Naive B cell (primary cell): Measurements from ENCODE around the gene EPC1. TPM values are rescaled to one million over a fixed set of nuclear protein-coding genes. Genes with fewer than 3 reads are reported as not detected.

ENCODE experiments used
- ATAC-seq, 2 donors: fragments of 150-1000 bp; cut with Tn5 transposase; 2 replicates each; pipeline ENCODE4 v1.10.0; 2021; ENCODE audit warnings: low read depth in 2 of 2, mild to moderate bottlenecking in 2 of 2, moderate library complexity in 2 of 2
- DNase-seq: peaks from one replicate; pipeline ENCODE4 v3.0.0; 2022
- H3K27ac Mint-ChIP-seq, 6 donors: one replicate each; pipeline ENCODE4 v1.8.0; 2020 to 2022; ENCODE audit warnings: mild to moderate bottlenecking in 6 of 6, mixed read lengths in 6 of 6, moderate library complexity in 5 of 6, inconsistent platforms in 2 of 6
- H3K27me3 Mint-ChIP-seq, 3 donors: one replicate each; pipeline ENCODE4 v1.8.0; 2021 to 2022; ENCODE audit warnings: mixed read lengths in 3 of 3, mild to moderate bottlenecking in 1 of 3
- H3K36me3 Mint-ChIP-seq, 2 donors: one replicate each; pipeline ENCODE4 v1.8.0; 2020 to 2022; ENCODE audit warnings: mixed read lengths in 2 of 2, inconsistent platforms in 1 of 2, mild to moderate bottlenecking in 1 of 2
- H3K4me1 Mint-ChIP-seq, 3 donors: one replicate each; pipeline ENCODE4 v1.8.0; 2020 to 2022; ENCODE audit warnings: mixed read lengths in 3 of 3, inconsistent platforms in 1 of 3, mild to moderate bottlenecking in 1 of 3, moderate library complexity in 1 of 3
- H3K4me3 Mint-ChIP-seq, 8 donors: one replicate each; pipeline ENCODE4 v1.8.0; 2020 to 2022; ENCODE audit warnings: mild to moderate bottlenecking in 8 of 8, mixed read lengths in 8 of 8, moderate library complexity in 8 of 8, inconsistent platforms in 2 of 8
- H3K9me3 Mint-ChIP-seq, 7 donors: one replicate each; pipeline ENCODE4 v1.8.0; 2020 to 2022; ENCODE audit warnings: mixed read lengths in 7 of 7, mild to moderate bottlenecking in 5 of 7, inconsistent platforms in 2 of 7, moderate library complexity in 1 of 7
- polyA plus RNA-seq, 6 donors: library from polyadenylated mRNA; unstranded; fragments of 300-500 nt; fragmentation: Illumina TruSeq; gene quantifications; one replicate each; pipeline ENCODE4 v1.2.3, GENCODE V29; 2021; ENCODE audit warnings: low read depth in 6 of 6

EPC1 gene
- polyA plus RNA-seq, 6 donors from 2014 or later = 74.8 to 137 (median 104) TPM

DNA sequence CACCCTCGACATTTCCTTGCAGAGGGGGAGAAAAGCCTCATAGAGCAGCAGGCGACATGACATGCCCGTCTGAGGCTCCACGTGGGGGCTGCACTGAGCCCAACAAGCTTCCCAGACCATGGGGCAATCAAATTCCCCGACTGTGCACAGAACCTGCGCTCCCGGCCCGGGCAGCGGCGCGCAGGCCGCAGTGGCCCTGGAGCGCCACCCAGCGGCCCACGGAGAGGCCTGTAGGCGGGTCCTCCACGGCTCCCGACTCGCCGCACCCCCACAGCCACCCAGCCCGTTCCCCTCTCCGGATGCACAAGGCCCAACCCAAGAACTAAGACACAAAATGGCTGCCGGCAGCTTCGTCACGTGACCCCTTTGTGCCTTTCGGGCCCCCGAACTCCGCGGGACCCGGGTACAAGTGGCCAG is 816 bp downstream of the EPC1 start:
- DNase-seq = peak; percentile 97
- H3K4me3 Mint-ChIP-seq = peak overlapping the region; percentile 86 to 99 (median 96)
- H3K4me1 Mint-ChIP-seq = peaks cover 49 to 65% (median 59%) of the 10 kb centered on the region in 3 donors
- peak overlapping the region; percentile 99 to 100 (median 100) for H3K27ac Mint-ChIP-seq
- H3K9me3 Mint-ChIP-seq = no peaks in the 10 kb centered on the region
- H3K36me3 Mint-ChIP-seq = no peaks in the 10 kb centered on the region
- ATAC-seq = peak; percentile 78 to 81
- no peaks in the 10 kb centered on the region for H3K27me3 Mint-ChIP-seq

DNA sequence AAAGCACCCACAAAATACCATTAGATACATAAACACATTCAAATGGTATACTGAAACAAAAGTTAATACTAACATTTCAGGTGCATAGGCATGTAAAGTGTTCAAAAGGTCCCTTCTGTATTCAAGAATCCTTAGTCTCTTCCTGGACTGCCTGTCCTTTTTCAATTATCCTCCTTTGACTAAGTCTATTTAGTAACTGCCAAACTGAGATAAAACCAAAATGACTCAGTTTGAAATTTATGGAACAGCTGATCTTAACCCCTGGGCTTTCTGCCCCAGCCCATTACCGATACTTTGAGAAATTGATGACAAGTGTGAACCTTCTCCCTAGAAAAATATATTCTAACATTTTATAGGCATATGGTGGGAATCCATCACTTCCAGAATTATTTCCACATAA is 5.4 kb downstream of the EPC1 start:
- Mint-ChIP-seq H3K36me3 (peaks cover 0 to under 1% of the 10 kb centered on the region in 2 donors), H3K4me3 (peak overlapping the region in 2 of 8 donors; percentile 32 to 59), H3K4me1 (peaks cover 44 to 85% (median 68%) of the 10 kb centered on the region in 3 donors), H3K27me3 (no peaks in the 10 kb centered on the region), H3K9me3 (no peaks in the 10 kb centered on the region), H3K27ac (peak overlapping the region in 3 of 6 donors; percentile 60 to 91 (median 63))
- DNase-seq (no peak), ATAC-seq (no peak)

DNA sequence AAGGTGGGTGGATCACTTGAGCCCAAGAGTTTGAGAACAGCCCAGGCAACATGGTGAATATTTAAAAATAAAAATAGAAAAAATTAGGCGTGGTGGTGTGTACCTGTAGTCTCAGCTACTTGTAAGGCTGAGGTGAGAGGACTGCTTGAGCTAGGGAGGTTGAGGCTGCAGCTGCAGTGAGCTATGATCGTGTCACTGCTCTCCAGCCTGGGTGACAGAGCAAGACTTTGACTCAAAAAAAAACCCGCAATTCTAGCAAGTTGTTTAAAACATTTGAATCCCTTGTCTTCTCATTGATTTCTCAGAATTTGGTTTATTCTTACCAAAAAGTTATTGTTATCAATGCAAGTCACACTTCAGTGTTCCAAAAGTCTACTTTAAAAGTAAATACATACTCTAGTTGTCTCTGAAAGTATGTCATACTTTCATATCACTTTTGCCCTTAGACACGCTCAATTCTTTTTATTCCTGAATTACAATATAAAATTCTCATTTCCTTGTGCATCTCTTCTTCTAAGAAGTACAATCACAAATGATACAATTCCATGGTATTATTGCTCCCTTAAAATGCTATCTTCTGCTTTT is 6.3 kb downstream of the EPC1 start:
- DNase-seq = no peak
- Mint-ChIP-seq H3K36me3 (peaks cover 0 to 6% of the 10 kb centered on the region in 2 donors), H3K27me3 (no peaks in the 10 kb centered on the region), H3K9me3 (no peaks in the 10 kb centered on the region), H3K27ac (peak overlapping the region in 3 of 6 donors; percentile 49 to 87 (median 53)), H3K4me3 (peak overlapping the region in 4 of 8 donors; percentile 32 to 56 (median 38)), H3K4me1 (peaks cover 50 to 94% (median 75%) of the 10 kb centered on the region in 3 donors)
- ATAC-seq = no peak

DNA sequence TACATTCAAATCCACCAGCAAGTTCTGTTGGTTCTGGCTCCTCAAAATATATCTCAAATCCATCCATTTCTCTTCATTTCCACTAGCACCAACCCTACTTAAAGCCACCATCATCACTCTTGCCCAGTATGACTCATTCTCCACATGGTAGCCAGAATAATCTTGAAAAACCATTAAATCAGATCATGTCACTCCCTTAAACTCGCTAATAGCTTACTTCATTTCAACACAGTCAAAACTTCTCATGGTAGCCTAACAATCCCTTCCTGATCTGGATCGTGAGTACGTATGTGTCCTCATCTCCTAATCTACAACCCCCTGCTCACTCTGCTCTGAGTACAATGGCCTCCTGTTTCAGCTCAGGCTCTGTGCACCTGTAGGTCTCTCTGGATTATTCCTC is 8.7 kb downstream of the EPC1 start:
- Mint-ChIP-seq H3K4me3 (peak overlapping the region in 6 of 8 donors; percentile 4 to 75 (median 44)), H3K27me3 (no peaks in the 10 kb centered on the region), H3K4me1 (peaks cover 50 to 92% (median 80%) of the 10 kb centered on the region in 3 donors), H3K27ac (peak overlapping the region in 3 of 6 donors; percentile 1 to 64 (median 60)), H3K9me3 (no peaks in the 10 kb centered on the region), H3K36me3 (peaks cover 0 to 6% of the 10 kb centered on the region in 2 donors)
- DNase-seq (no peak), ATAC-seq (no peak)

DNA sequence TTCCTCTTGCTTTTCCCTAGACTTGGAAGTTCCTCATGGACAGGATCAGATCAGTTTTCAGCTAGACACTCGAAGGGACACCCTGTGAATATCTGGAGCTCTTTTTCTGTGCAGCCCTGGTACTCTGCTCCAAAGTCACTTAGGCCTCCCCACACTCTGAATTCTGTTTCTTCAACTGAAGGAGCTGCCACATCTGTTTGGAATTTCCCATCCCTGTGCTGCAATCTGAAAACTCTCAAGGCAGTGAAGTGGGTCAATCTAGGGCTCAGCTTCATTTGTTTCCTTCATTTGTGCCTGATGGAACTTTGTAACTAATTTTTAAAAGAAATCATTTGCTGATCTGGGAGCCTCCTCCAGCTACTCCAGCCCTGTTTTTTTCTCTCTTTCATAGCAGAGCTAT is 9.6 kb downstream of the EPC1 start:
- no peak for ATAC-seq
- H3K36me3 Mint-ChIP-seq = peaks cover 0 to 6% of the 10 kb centered on the region in 2 donors
- H3K4me1 Mint-ChIP-seq = peaks cover 54 to 95% (median 86%) of the 10 kb centered on the region in 3 donors
- H3K27ac Mint-ChIP-seq = peak overlapping the region in 5 of 6 donors; percentile 17 to 83 (median 64)
- DNase-seq = no peak
- H3K9me3 Mint-ChIP-seq = no peaks in the 10 kb centered on the region
- H3K4me3 Mint-ChIP-seq = peak overlapping the region in 3 of 8 donors; percentile 37 to 57 (median 37)
- no peaks in the 10 kb centered on the region for H3K27me3 Mint-ChIP-seq

DNA sequence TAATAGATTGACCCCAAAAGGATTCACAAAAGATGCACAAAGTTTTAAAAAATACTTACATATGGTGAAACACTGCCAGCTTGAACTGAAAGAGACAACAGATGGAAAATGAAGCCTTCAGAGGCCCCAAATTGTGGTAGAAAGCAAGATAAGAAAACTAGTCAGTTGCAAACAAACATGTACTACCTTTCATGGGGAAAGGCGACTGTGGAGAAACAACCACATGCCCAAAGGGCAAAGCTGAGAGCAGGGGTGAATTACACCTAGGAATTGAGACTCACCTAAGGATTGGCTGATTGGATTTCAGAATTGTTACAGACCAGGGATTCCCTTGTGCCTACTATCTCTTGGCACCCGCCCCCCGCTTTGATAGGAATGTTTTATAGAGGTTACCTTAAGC is 13.1 kb downstream of the EPC1 start:
- H3K9me3 Mint-ChIP-seq = no peaks in the 10 kb centered on the region
- no peaks in the 10 kb centered on the region for H3K27me3 Mint-ChIP-seq
- ATAC-seq = no peak
- no peak for DNase-seq
- peak overlapping the region in 2 of 8 donors; percentile 6 to 16 for H3K4me3 Mint-ChIP-seq
- peaks cover 0 to 6% of the 10 kb centered on the region in 2 donors for H3K36me3 Mint-ChIP-seq
- H3K27ac Mint-ChIP-seq = peak overlapping the region in 3 of 6 donors; percentile 20 to 64 (median 46)
- H3K4me1 Mint-ChIP-seq = peaks cover 63 to 92% (median 88%) of the 10 kb centered on the region in 3 donors

DNA sequence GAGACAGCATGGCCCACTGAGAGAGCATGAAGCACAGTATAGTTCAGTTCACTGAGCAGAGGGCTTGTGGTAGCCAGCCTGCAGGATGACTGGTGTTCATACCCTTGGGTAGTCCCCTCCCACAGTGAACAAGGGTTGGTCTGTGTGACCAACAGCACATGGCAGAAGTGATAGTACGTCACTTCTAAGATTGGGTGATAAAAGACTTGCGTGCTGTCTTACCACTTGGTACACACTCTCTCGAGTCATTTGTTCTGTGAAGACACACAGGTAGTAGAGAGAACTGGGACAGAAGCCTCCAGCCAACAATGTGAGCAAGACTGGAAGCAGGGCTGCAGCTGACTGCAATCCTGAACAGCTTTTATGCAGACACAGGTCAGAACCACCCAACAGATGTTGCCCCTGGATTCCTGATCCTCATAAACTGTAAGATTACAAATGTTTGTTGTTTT is 14.6 kb downstream of the EPC1 start:
- Mint-ChIP-seq H3K36me3 (peaks cover 0 to 6% of the 10 kb centered on the region in 2 donors), H3K27me3 (no peaks in the 10 kb centered on the region), H3K27ac (peak overlapping the region; percentile 41 to 96 (median 73)), H3K4me1 (peaks cover 60 to 93% (median 88%) of the 10 kb centered on the region in 3 donors), H3K4me3 (peak overlapping the region in 5 of 8 donors; percentile 7 to 82 (median 45)), H3K9me3 (no peaks in the 10 kb centered on the region)
- DNase-seq (peak; percentile 50), ATAC-seq (peak; percentile 99)

DNA sequence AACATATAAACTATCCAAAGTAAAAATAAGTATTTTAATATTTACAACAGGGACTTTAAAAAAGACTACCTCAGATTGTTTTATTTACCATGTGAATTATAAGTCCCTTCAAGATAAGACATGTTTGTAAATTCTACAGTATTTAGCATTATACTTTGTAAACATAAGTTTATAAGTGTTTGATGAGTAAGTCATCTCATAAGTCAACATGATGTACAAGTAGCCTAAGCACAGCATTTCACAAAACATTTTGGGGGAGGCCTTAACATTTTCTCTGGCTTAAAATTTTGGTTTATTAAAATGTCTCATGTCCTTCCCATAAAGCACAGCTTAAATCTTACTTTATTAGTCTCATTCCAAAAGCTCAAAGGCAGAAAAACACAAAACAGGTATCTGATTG is 15.4 kb downstream of the EPC1 start:
- Mint-ChIP-seq H3K4me1 (peaks cover 65 to 93% (median 90%) of the 10 kb centered on the region in 3 donors), H3K27ac (peak overlapping the region in 3 of 6 donors; percentile 60 to 89 (median 64)), H3K4me3 (no peak overlapping the region), H3K27me3 (no peaks in the 10 kb centered on the region), H3K9me3 (no peaks in the 10 kb centered on the region), H3K36me3 (peaks cover 0 to 6% of the 10 kb centered on the region in 2 donors)
- ATAC-seq = no peak
- no peak for DNase-seq

DNA sequence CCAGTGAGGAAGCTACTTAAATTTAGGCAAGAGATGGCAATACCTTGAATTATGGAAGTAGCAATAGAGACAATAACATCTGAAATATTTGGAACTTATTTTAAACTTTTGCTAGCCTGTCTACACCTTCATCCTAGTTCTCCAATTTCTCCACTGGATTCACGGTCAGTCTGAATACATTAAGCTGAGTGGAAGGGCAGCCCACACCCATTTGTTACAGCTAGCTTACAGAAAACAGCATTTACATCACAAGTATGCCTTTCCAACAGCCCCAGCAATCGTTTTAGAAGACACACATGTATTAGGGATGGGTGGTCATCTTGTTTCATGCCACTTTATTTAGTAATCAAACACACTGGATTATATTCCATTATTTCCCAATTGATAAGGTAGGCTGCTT is 16.7 kb downstream of the EPC1 start:
- DNase-seq = no peak
- peaks cover 61 to 93% (median 86%) of the 10 kb centered on the region in 3 donors for H3K4me1 Mint-ChIP-seq
- no peaks in the 10 kb centered on the region for H3K9me3 Mint-ChIP-seq
- H3K27me3 Mint-ChIP-seq = no peaks in the 10 kb centered on the region
- H3K4me3 Mint-ChIP-seq = peak overlapping the region in 3 of 8 donors; percentile 4 to 28 (median 6)
- peak overlapping the region in 3 of 6 donors; percentile 52 to 90 (median 70) for H3K27ac Mint-ChIP-seq
- H3K36me3 Mint-ChIP-seq = no peaks in the 10 kb centered on the region
- no peak for ATAC-seq

DNA sequence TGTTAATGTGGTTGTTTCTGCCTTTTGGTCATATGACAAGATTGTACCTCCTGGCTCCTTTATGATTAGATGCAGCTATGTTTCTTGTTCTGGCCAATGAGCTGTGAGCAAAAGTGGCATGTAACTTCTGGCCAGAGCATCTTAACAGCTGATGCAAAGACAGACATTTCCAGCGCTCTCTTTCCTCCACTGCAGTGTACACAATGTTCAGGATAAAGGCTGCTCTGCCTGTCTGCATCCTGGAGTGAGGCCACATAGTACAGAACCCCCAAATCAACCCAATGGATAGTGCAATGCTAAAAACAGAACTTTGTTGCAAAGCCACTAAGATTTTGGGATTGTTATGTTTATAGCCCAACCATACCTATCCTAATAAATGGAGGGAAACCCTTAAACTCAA is 17.9 kb downstream of the EPC1 start:
- no peak for ATAC-seq
- Mint-ChIP-seq H3K4me3 (peak overlapping the region in 3 of 8 donors; percentile 24 to 61 (median 39)), H3K27ac (peak overlapping the region in 4 of 6 donors; percentile 54 to 90 (median 75)), H3K36me3 (no peaks in the 10 kb centered on the region), H3K9me3 (no peaks in the 10 kb centered on the region), H3K4me1 (peaks cover 55 to 88% (median 87%) of the 10 kb centered on the region in 3 donors), H3K27me3 (no peaks in the 10 kb centered on the region)
- DNase-seq = no peak

DNA sequence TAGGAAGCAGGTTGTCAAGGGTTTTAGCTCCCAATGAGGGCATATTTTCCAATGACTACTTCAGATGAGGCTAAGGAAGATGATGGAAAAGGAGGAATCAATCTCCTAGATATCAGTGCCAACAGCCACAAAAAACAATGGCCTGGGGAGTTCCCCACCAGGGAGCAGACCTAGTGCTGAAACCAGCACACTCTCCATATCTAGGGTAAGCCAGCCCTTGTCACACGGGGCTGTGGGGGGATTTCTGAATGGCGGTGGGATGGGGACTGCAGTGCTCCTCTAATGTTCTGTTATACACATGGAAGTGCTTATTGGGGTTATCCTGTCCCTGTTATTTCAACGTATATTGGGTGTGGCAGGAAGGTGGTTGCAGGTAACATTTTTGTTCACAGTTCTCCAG is 18.5 kb downstream of the EPC1 start:
- DNase-seq = no peak

DNA sequence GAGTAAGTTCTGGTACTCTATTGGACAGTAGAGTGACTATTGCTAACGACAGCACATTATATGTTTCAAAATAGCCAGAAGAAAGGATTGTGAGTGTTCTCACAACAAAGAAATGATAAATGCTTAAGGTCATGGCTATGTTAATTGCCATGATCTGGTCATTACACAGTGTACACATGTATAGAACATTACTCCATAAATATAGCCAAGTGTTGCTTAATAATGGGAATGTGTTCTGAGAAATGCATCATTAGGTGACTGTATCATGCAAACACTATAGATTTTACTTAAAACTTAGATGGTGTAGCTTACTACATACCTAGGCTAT is 19.6 kb downstream of the EPC1 start:
- Mint-ChIP-seq H3K27ac (peak overlapping the region in 2 of 6 donors; percentile 22 to 90), H3K27me3 (no peaks in the 10 kb centered on the region), H3K4me3 (peak overlapping the region in 7 of 8 donors; percentile 20 to 74 (median 36)), H3K4me1 (peaks cover 59 to 85% (median 83%) of the 10 kb centered on the region in 3 donors), H3K36me3 (no peaks in the 10 kb centered on the region), H3K9me3 (no peaks in the 10 kb centered on the region)
- ATAC-seq (no peak), DNase-seq (no peak)

More for the DNA sequence above, 18.5 kb downstream of the EPC1 start:
- no peak for ATAC-seq
- Mint-ChIP-seq H3K27me3 (no peaks in the 10 kb centered on the region), H3K4me3 (peak overlapping the region in 4 of 8 donors; percentile 24 to 61 (median 26)), H3K4me1 (peaks cover 55 to 86% (median 83%) of the 10 kb centered on the region in 3 donors), H3K36me3 (no peaks in the 10 kb centered on the region), H3K9me3 (no peaks in the 10 kb centered on the region), H3K27ac (peak overlapping the region; percentile 36 to 90 (median 69))

DNA sequence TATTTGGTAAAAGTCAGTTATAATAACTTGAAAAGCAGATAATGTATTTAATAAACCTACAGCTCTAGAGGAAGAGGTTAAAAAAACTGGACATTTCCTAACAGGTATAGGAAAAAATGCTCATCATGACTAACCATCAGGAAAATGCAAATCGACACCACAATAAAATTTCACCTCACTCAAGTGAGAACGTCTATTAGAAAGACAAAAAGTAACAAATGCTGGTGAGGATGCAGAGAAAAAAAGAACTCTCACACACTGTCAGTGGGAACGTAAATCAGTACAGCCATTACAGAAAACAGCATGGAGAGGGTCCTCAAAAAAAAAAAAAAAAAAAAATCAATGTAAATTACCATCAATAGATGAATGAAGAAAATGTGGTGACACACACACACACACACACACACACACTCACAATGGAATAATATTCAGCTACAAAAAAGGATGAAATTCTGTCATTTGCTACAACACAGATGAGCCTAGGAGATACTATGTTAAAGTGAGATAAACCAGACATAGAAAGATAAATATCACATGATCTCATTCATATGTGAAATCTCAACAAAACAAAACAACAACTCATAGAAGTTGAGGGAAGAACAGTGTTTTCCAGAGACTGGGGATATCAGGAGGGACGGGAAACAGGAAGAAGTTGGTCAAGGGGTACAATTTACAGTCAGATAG is 20.1 kb downstream of the EPC1 start:
- peak overlapping the region; percentile 2 to 90 (median 44) for H3K27ac Mint-ChIP-seq
- ATAC-seq = no peak
- H3K4me3 Mint-ChIP-seq = peak overlapping the region in 7 of 8 donors; percentile 20 to 74 (median 36)
- DNase-seq = no peak
- no peaks in the 10 kb centered on the region for H3K9me3 Mint-ChIP-seq
- H3K36me3 Mint-ChIP-seq = no peaks in the 10 kb centered on the region
- H3K4me1 Mint-ChIP-seq = peaks cover 55 to 85% (median 80%) of the 10 kb centered on the region in 3 donors
- no peaks in the 10 kb centered on the region for H3K27me3 Mint-ChIP-seq
